Germinal center (tissue), 1 donor: ENCODE results near the gene RAPGEF1.
"Not testable (repeated sequence)": the region's sequence is repeated elsewhere in the genome, so short reads cannot be mapped to it uniquely, and the experiment has no call there.

ENCODE experiments used
- DNase-seq: peaks from one replicate; pipeline ENCODE4 v3.0.0; 2012; ENCODE audit warnings: mixed read lengths, low spot score

RAPGEF1 gene

GRCh38 chr9:131557855-131558548, 181.9 kb downstream of the RAPGEF1 start:
- no peak for DNase-seq

DNA sequence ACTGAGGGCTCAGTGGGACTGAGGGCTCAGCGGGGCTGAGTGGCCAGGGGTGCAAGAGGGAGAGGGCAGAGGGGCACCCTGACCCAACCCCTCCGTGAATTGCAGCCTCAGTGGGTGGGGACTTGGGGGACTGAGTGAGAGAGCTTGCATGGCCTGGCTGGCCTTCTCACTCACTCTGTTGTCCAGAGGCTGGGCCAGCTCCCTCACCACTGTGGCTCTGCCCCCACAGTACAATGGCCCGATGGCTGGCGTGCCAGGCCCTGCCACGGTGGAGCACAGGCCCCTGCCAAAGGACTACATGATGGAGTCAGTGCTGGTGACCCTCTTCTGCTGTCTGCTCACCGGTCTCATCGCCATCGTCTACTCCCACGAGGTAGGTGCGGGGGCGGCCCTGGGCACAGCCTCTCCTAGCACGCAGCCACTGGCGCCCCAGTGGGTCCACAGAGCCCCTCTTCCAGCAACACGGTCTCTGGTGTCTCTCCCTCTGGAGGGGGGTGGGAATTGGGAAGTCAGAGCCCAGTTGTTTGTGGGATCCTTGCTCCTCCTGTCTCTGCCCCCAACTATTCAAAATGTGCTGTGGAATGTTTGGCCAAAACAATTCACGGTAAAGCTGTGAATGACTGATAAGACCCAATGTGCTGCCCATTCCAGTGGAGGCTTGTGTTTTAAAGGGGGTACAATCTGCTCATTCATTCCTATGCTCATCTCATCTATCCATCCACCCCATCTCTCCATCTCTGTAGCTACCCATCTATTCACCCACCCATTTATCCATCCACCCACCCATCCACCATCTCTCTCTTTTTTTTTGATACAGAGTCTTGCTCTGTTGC, 183.8 kb downstream of the RAPGEF1 start:
- no peak for DNase-seq

DNA sequence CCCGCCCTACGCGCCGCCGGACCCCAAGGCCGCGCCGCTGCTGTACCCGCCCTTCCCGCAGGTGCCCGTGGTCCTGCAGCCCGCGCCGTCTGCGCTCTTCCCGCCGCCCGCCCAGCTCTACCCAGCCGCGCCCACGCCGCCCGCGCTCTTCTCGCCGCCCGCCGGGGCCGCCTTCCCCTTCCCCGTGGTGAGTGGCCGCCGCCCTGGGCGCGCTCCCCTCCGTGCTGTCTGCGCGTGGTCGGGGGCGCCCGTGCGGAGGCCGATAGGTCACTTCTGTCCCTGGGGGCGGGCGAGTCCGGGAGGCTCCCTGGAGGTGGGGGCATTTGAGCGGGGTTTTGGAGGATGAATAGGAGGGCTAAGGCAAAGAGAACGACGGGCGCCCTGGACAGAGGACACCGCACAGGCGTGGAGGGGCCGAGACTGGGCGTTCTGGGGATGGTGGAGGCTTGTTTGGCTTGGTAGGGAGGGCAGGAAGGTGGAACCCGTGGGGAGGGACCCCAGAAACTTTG, 185.0 kb downstream of the RAPGEF1 start:
- DNase-seq: no peak

DNA sequence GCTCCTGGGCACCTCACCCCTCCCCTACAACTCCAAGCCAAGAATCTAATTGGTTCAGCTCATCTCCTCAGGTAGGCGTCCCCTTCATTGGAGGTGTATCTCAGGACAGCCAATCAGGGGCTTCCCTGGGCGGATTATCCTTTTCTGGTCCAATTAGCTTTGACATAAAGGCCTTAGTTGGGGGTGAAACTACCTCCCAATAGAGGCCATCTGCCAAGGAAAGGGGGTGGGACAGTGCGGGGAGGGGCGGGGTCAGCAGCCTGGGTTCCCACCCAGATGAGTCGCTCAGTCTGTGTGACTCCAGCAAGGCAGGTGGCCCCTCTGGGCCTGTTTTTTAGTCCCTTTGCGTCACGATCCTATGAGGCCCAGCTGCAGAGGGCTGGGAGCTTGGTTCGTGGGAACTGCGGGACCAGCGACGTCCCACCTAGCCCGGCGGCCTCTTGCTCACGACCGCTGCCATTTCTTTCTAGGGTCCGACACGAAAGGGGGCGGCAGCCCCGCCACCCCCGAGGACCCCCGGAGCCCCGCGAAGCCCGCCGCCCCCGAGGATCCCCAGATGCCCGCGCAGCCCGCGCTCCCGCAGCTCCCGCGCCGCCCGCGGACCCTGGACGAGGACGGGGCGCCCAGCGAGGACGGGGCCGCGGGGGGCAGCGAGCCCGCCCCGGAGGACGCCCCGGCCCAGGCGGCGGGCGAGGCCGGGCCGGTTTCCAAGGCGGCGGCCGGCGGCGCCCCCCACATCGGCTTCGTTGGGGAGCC, 185.6 kb downstream of the RAPGEF1 start:
- no peak for DNase-seq

DNA sequence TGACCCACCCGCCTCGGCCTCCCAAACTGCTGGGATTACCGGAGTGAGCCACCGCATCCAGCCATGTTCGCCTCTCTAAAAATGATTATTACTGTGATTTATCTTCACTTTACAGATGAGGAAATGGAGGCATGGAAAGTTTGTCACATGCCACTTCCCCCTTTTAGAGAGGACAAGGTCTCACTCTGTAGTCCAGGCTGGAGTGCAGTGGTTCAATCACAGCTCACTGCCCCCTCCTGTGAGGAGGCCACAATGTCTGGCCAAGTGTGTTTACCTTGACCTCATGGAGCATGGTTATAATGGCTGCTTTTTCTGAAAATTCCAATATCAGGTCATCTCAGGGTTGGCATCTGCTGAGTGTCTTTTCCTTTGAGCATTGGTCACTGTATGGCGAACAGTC, 187.8 kb downstream of the RAPGEF1 start:
- DNase-seq: no peak

DNA sequence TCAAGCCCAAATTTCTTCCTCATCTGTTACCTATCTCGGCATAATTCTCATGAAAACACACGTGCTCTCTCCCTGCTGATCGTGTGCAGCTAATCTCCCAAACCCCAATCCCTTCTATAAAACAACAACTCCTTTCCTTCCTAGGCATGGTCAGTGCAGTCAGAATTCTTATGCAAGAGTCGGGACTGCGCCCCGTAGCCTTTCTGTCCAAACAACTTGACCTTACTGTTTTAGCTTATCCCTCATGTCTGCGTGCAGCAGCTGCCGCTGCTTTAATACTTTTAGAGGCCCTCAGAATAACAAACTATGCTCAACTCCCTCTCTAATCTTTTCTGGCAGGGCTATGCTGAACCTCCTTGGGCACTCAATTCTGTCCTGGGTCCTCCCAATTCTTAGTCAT, 189.4 kb downstream of the RAPGEF1 start:
- DNase-seq: not testable (repeated sequence)

- DNase-seq: not testable (repeated sequence)
These were observed 190.7 kb downstream of the RAPGEF1 start for GRCh38 chr9:131549186-131549585.

- no peak for DNase-seq
These were observed 193.4 kb downstream of the RAPGEF1 start for GRCh38 chr9:131546336-131547084.

GRCh38 chr9:131545786-131546335, 194.0 kb downstream of the RAPGEF1 start:
- DNase-seq: no peak

GRCh38 chr9:131545003-131545785, 194.7 kb downstream of the RAPGEF1 start, which contains the start of gene PRRT1B:
Gene PRRT1B, plus strand, starts transcription at chr9:131545523. Its CDS starts 93 bp downstream, at chr9:131545616.
- DNase-seq: no peak

- DNase-seq: no peak
These were observed 196.7 kb downstream of the RAPGEF1 start for GRCh38 chr9:131543141-131543540.

DNA sequence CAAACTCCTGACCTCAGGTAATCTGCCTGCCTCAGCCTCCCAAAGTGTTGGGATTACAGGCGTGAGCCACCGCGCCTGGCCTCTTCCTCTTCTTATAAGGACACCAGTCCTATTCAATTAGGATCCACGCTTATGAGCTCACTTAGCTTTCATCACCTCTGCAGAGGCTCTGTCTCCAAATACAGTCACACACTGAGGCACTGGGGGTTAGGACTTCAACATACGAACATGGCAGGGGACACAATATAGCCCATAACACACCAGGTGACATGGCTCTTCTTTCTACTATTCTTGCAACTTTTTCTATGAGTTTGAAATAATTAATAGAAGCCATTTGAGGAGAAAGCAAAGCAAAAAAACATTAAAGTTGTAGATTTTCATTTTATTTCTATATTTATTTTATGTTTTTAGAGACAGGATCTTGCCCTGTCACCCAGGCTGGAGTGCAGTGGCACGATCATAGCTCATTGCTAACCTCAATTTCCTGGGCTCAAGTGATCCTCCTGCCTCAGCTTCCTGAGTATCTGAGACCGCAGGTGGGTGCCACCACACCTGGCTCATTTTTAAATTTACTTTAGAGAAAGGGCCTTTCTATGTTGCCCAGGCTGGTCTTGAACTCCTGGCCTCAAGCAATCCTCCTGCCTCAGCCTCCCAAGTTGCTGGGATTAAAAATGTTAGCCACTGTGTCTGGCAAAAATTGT, 200.5 kb downstream of the RAPGEF1 start:
- DNase-seq: no peak

- DNase-seq: no peak
These were observed 201.9 kb downstream of the RAPGEF1 start for GRCh38 chr9:131537946-131538345.

- peak; percentile 4 for DNase-seq
These were observed 205.1 kb downstream of the RAPGEF1 start for GRCh38 chr9:131534721-131535237.

- peak; percentile 98 for DNase-seq
These were observed 208.7 kb downstream of the RAPGEF1 start, which contains the start of gene UCK1 for GRCh38 chr9:131530920-131531832. Gene UCK1, minus strand, starts transcription at chr9:131531263. Its CDS starts 89 bp downstream, at chr9:131531174.

- peak; percentile 50 for DNase-seq
These were observed 209.3 kb downstream of the RAPGEF1 start for GRCh38 chr9:131530546-131530919.

GRCh38 chr9:131529597-131530545, 210.0 kb downstream of the RAPGEF1 start:
- no peak for DNase-seq
